CD14-positive monocyte (primary cell): ENCODE results near the gene SDR39U1. TPM values are rescaled to one million over a fixed set of nuclear protein-coding genes. Genes with fewer than 3 reads are reported as not detected.
A peak's percentile ranks its signal among the peaks of the same experiment; 100 is the strongest.

Experiments
- DNase-seq, 3 donors: peaks; one replicate each; pipeline ENCODE4 v3.0.0-alpha.2; 2011 to 2022
- H2AFZ ChIP-seq: 2 replicates; pipeline ENCODE4 v1.6.0; 2012; ENCODE audit warnings: mild to moderate bottlenecking, low read depth, low read length, inconsistent platforms; ENCODE audit not compliant: insufficient read depth, poor library complexity, severe bottlenecking
- H3K27ac ChIP-seq, 2 donors: 1 replicate in 1 of 2; 2 replicates in 1 of 2; pipeline ENCODE4 v1.5.1; 2012 to 2013; ENCODE audit warnings: low read length in 2 of 2, control low read depth in 1 of 2, inconsistent platforms in 1 of 2, low read depth in 1 of 2, mild to moderate bottlenecking in 1 of 2
- H3K27me3 ChIP-seq, 2 donors: one replicate each; pipeline versions ENCODE4 v1.6.0 to v1.6.1; 2011 to 2013; ENCODE audit warnings: low read length in 2 of 2; ENCODE audit not compliant: control insufficient read depth in 2 of 2, insufficient read depth in 2 of 2
- H3K36me3 ChIP-seq, 2 donors: replicated peaks in 1 of 2; 1 replicate in 1 of 2; 2 replicates in 1 of 2; pipeline versions ENCODE4 v1.5.1 to v1.6.1; 2012 to 2013; ENCODE audit warnings: low read length in 2 of 2, control low read depth in 1 of 2, inconsistent platforms in 1 of 2, mild to moderate bottlenecking in 1 of 2; ENCODE audit not compliant: insufficient read depth in 2 of 2, control insufficient read depth in 1 of 2
- H3K4me1 ChIP-seq, 2 donors: 1 replicate in 1 of 2; 2 replicates in 1 of 2; pipeline versions ENCODE4 v1.5.1 to v1.6.1; 2012 to 2013; ENCODE audit warnings: low read length in 2 of 2, control low read depth in 1 of 2, inconsistent platforms in 1 of 2, mild to moderate bottlenecking in 1 of 2, moderate library complexity in 1 of 2; ENCODE audit not compliant: insufficient read depth in 2 of 2, control insufficient read depth in 1 of 2
- H3K4me2 ChIP-seq: replicated peaks from 2 replicates; pipeline ENCODE3; 2012; ENCODE audit warnings: low read length, moderate library complexity, mild to moderate bottlenecking; ENCODE audit not compliant: poor library complexity, severe bottlenecking; ENCODE audit errors: extremely low read depth
- H3K4me3 ChIP-seq, 3 experiments: fragments of 200-600 bp in 1 of 3; sonication (generic) in 1 of 3; replicated peaks in 1 of 3; 1 replicate in 2 of 3; 2 replicates in 1 of 3; pipeline ENCODE4 v1.5.1; 2011 to 2013; ENCODE audit warnings: low read length in 3 of 3, mild to moderate bottlenecking in 3 of 3, control low read depth in 2 of 3, low read depth in 2 of 3, inconsistent platforms in 1 of 3, moderate library complexity in 1 of 3
- H3K79me2 ChIP-seq: 2 replicates; pipeline ENCODE4 v1.6.0; 2012; ENCODE audit warnings: mild to moderate bottlenecking, control low read depth, inconsistent platforms, low read length, moderate library complexity; ENCODE audit not compliant: insufficient read depth
- H3K9ac ChIP-seq: 2 replicates; pipeline ENCODE4 v1.6.0; 2017; ENCODE audit warnings: low read length, mild to moderate bottlenecking; ENCODE audit not compliant: insufficient read depth, poor library complexity, severe bottlenecking
- H3K9me3 ChIP-seq, 2 donors: replicated peaks in 1 of 2; 1 replicate in 1 of 2; 2 replicates in 1 of 2; pipeline versions ENCODE4 v1.5.1 to v1.6.1; 2012 to 2013; ENCODE audit warnings: low read length in 2 of 2, control low read depth in 1 of 2; ENCODE audit not compliant: control insufficient read depth in 1 of 2, insufficient read depth in 1 of 2
- H4K20me1 ChIP-seq: 2 replicates; pipeline ENCODE4 v1.6.0; 2012; ENCODE audit warnings: mild to moderate bottlenecking, low read length, control low read depth, moderate library complexity; ENCODE audit not compliant: insufficient read depth
- H3K27ac Mint-ChIP-seq, 7 donors: one replicate each; pipeline ENCODE4 v1.8.0; 2020; ENCODE audit warnings: mild to moderate bottlenecking in 7 of 7, mixed read lengths in 7 of 7, moderate library complexity in 6 of 7, inconsistent platforms in 2 of 7
- H3K27me3 Mint-ChIP-seq, 3 donors: one replicate each; pipeline ENCODE4 v1.8.0; 2021 to 2022; ENCODE audit warnings: low read depth in 3 of 3, mild to moderate bottlenecking in 3 of 3, mixed read lengths in 3 of 3, moderate library complexity in 3 of 3, inconsistent platforms in 1 of 3
- H3K36me3 Mint-ChIP-seq, 2 donors: one replicate each; pipeline ENCODE4 v1.8.0; 2020; ENCODE audit warnings: mixed read lengths in 2 of 2, inconsistent platforms in 1 of 2, mild to moderate bottlenecking in 1 of 2
- H3K4me1 Mint-ChIP-seq: one replicate; pipeline ENCODE4 v1.8.0; 2020; ENCODE audit warnings: mild to moderate bottlenecking, mixed read lengths
- H3K4me3 Mint-ChIP-seq, 2 donors: one replicate each; pipeline ENCODE4 v1.8.0; 2020; ENCODE audit warnings: mild to moderate bottlenecking in 2 of 2, mixed read lengths in 2 of 2, moderate library complexity in 1 of 2
- H3K9me3 Mint-ChIP-seq, 7 donors: one replicate each; pipeline ENCODE4 v1.8.0; 2020 to 2022; ENCODE audit warnings: mixed read lengths in 7 of 7, mild to moderate bottlenecking in 6 of 7, moderate library complexity in 6 of 7, inconsistent platforms in 2 of 7
- CTCF ChIP-seq: fragments of 200-600 bp; IDR thresholded peaks from one replicate; pipeline ENCODE4 v1.8.0; 2022; ENCODE audit warnings: antibody characterized with exemption, mild to moderate bottlenecking
- WGBS: methylation state at CpG from one replicate; pipeline ENCODE4 v1.1.5; 2013; ENCODE audit warnings: missing lambda C conversion rate; ENCODE audit not compliant: insufficient coverage; 5-methylcytosine and 5-hydroxymethylcytosine counted together
- intact Hi-C, 2 donors: fragments of 100-400 bp; cut with micrococcal nuclease; formaldehyde crosslinking; loops; one replicate each; pipeline versions ENCODE4 v1.15.0 to v1.15.1; 2023
- polyA plus RNA-seq, 3 donors: library from polyadenylated mRNA; depleted of rRNA in 1 of 3; unstranded in 2 of 3; stranded (reverse) in 1 of 3; fragments of 300-500 nt in 2 of 3; fragments of >200 nt in 1 of 3; fragmentation: Illumina TruSeq in 2 of 3; gene quantifications; 1 replicate in 2 of 3; 2 replicates in 1 of 3; pipeline ENCODE4 v1.2.3, GENCODE V29; 2012 to 2021

Gene SDR39U1
- polyA plus RNA-seq, 3 donors, result 37.3 to 110 (median 39.2) TPM

DNA sequence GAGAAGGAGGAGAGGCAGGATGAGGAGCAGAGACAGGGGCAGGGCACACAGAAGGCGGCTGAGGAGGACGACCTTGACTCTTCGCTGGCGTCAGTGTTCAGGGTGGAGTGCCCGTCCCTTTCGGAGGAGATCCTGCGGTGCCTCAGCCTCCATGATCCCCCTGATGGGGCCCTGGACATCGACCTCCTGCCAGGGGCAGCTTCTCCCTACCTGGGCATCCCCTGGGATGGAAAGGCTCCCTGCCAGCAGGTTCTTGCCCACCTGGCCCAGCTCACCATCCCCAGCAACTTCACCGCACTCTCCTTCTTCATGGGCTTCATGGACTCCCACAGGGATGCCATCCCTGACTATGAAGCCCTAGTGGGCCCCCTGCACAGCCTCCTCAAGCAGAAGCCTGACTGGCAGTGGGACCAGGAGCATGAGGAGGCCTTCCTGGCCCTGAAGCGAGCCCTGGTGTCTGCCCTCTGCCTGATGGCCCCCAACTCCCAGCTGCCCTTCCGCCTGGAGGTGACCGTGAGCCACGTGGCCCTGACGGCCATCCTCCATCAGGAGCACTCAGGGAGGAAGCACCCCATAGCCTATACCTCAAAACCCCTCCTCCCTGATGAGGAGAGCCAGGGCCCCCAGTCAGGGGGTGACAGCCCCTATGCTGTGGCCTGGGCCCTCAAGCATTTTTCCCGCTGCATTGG lies 27.7 kb downstream of the SDR39U1 start:
- H3K4me3 ChIP-seq, result no peak overlapping the region
- H3K9ac ChIP-seq, result no peak overlapping the region
- DNase-seq, result no peak
- H2AFZ ChIP-seq, result no peak overlapping the region
- H3K4me1 ChIP-seq, result no peaks in the 10 kb centered on the region
- Mint-ChIP-seq H3K9me3 (no peaks in the 10 kb centered on the region), H3K4me1 (no peaks in the 10 kb centered on the region), H3K36me3 (no peaks in the 10 kb centered on the region), H3K4me3 (no peak overlapping the region), H3K27me3 (peaks cover 13 to 19% (median 16%) of the 10 kb centered on the region in 3 donors), H3K27ac (peak overlapping the region in 1 of 7 donors; percentile 25)
- peaks cover 2 to 5% of the 10 kb centered on the region in 2 donors for H3K27me3 ChIP-seq
- no peak for TF ChIP-seq CTCF
- no peaks in the 10 kb centered on the region for H3K79me2 ChIP-seq
- 100% methylated on average over 12 of the region's 15 CpGs for WGBS
- no peak overlapping the region for H3K4me2 ChIP-seq
- no peaks in the 10 kb centered on the region for H3K36me3 ChIP-seq
- no peaks in the 10 kb centered on the region for H4K20me1 ChIP-seq
- no peak overlapping the region for H3K27ac ChIP-seq
- intact Hi-C loops, result no loop called here
- no peaks in the 10 kb centered on the region for H3K9me3 ChIP-seq

DNA sequence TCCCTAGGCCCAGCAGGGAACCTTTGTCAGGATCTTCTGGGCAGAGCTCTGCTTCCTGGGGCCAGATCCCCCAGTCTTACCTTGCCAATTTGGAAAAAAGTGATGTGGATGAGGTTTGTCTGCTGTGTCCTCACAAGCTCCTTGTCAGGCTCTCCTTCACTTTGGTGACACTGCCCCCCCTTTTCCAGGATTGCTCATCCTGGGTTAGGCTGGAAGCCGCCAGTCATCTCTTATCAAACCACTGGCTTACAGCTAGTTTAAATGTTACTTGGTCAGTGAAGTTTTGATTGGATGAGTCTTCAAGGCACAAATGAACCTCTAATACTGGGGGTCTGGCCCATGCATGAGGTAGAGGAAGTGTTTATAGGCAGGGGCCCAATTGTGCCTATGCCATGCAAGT lies 28.5 kb downstream of the SDR39U1 start:
- DNase-seq, result no peak
- Histone ChIP-seq H3K79me2 (no peaks in the 10 kb centered on the region), H3K27ac (no peak overlapping the region), H2AFZ (no peak overlapping the region), H3K36me3 (no peaks in the 10 kb centered on the region), H3K9ac (no peak overlapping the region), H3K4me2 (no peak overlapping the region), H3K27me3 (peaks cover 1 to 5% of the 10 kb centered on the region in 2 donors), H4K20me1 (no peaks in the 10 kb centered on the region), H3K4me1 (no peaks in the 10 kb centered on the region), H3K9me3 (no peaks in the 10 kb centered on the region), H3K4me3 (no peak overlapping the region)
- no peak for TF ChIP-seq CTCF
- no peaks in the 10 kb centered on the region for H3K9me3 Mint-ChIP-seq
- no peak overlapping the region for H3K27ac Mint-ChIP-seq
- H3K36me3 Mint-ChIP-seq, result no peaks in the 10 kb centered on the region
- intact Hi-C loops, result no loop called here
- peaks cover 8 to 13% (median 12%) of the 10 kb centered on the region in 3 donors for H3K27me3 Mint-ChIP-seq
- no CpG with 5 or more reads among the region's 1 CpG for WGBS
- no peak overlapping the region for H3K4me3 Mint-ChIP-seq
- H3K4me1 Mint-ChIP-seq, result no peaks in the 10 kb centered on the region
